MM.1S (cell line): Measurements from ENCODE around the gene TMEM132D.

Experiments used
- DNase-seq: peaks from one replicate; pipeline ENCODE4 v3.0.0-alpha.2; 2015
- H2AFZ ChIP-seq: fragments of 300-600 bp; sonication (generic); 2 replicates; pipeline ENCODE4 v1.6.0; 2016; ENCODE audit warnings: antibody characterized with exemption, low read length
- H3F3A ChIP-seq: fragments of 300-600 bp; sonication (generic); 2 replicates; pipeline ENCODE4 v1.6.1; 2016; ENCODE audit warnings: mild to moderate bottlenecking, antibody characterized with exemption, low read length, moderate library complexity, mixed read lengths; ENCODE audit not compliant: insufficient read depth
- H3K27ac ChIP-seq: fragments of 300-600 bp; sonication (generic); 2 replicates; pipeline ENCODE4 v1.5.1; 2016; ENCODE audit warnings: mild to moderate bottlenecking, low read length
- H3K27me3 ChIP-seq: fragments of 300-600 bp; sonication (generic); replicated peaks from 2 replicates; pipeline ENCODE4 v1.6.0; 2016; ENCODE audit warnings: low read length; ENCODE audit not compliant: insufficient read depth
- H3K36me3 ChIP-seq: fragments of 300-600 bp; sonication (generic); replicated peaks from 2 replicates; pipeline ENCODE4 v1.6.1; 2016; ENCODE audit warnings: mild to moderate bottlenecking, low read length, mixed read lengths; ENCODE audit not compliant: insufficient read depth
- H3K4me1 ChIP-seq: fragments of 300-600 bp; sonication (generic); 2 replicates; pipeline ENCODE4 v1.6.1; 2016; ENCODE audit warnings: low read length, mixed read lengths
- H3K4me2 ChIP-seq: fragments of 300-600 bp; sonication (generic); 2 replicates; pipeline ENCODE4 v1.6.0; 2016; ENCODE audit warnings: low read depth, low read length
- H3K4me3 ChIP-seq: fragments of 300-600 bp; sonication (generic); 2 replicates; pipeline ENCODE4 v1.5.1; 2016; ENCODE audit warnings: low read length, mixed read lengths
- H3K79me2 ChIP-seq: fragments of 300-600 bp; sonication (generic); 2 replicates; pipeline ENCODE4 v1.6.1; 2016; ENCODE audit warnings: mixed run types, low read length, mixed read lengths
- H3K9ac ChIP-seq: fragments of 300-600 bp; sonication (generic); 2 replicates; pipeline ENCODE4 v1.6.1; 2016; ENCODE audit warnings: low read length, mixed read lengths
- H3K9me2 ChIP-seq: fragments of 300-600 bp; sonication (generic); replicated peaks from 2 replicates; pipeline ENCODE4 v1.6.1; 2016; ENCODE audit warnings: mild to moderate bottlenecking, low read length, mixed read lengths; ENCODE audit not compliant: insufficient read depth
- H3K9me3 ChIP-seq: fragments of 300-600 bp; sonication (generic); replicated peaks from 2 replicates; pipeline ENCODE4 v1.6.1; 2016; ENCODE audit warnings: mild to moderate bottlenecking, low read length, mixed read lengths; ENCODE audit not compliant: insufficient read depth
- H4K20me1 ChIP-seq: fragments of 300-600 bp; sonication (generic); 2 replicates; pipeline ENCODE4 v1.6.1; 2016; ENCODE audit warnings: mild to moderate bottlenecking, low read length, moderate library complexity, mixed read lengths; ENCODE audit not compliant: insufficient read depth
- EZH2 ChIP-seq: fragments of 300-600 bp; sonication (generic); optimal IDR thresholded peaks from 2 replicates; pipeline ENCODE3; 2017; ENCODE audit warnings: low read depth, mild to moderate bottlenecking, antibody characterized with exemption, low read length, mixed read lengths
- EZH2phosphoT487 ChIP-seq: fragments of 300-600 bp; sonication (generic); IDR thresholded peaks from 2 replicates; pipeline ENCODE4 v1.6.1; 2018; ENCODE audit warnings: antibody characterized with exemption, low read length
- TF ChIP-seq, protein P1 (sequence below): fragments of 300-600 bp; sonication (generic); IDR thresholded peaks from 2 replicates; pipeline ENCODE4 v1.5.1; 2016; ENCODE audit warnings: antibody characterized with exemption, low read length, mixed read lengths

TMEM132D gene

DNA sequence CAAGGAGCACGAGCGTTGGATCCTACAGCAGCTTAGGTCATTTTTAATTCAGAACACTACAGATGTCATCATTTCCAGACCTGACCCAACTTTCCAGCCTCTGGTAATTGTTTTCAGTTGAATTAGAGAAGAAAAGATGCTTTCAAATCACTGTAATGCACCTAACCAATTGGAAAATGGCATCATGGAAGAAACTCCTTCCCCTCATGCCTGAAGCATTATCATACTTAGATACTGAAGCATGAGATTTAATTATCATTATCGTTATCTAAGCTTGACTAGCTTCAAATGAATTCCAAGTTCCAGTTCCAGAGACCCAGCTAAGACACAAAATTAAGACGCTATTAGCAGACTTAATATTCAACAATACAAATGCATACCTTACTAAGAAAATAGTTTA lies 299.3 kb downstream of the TMEM132D start:
- no peaks in the 10 kb centered on the region for H3K79me2 ChIP-seq
- no peaks in the 10 kb centered on the region for H3F3A ChIP-seq
- H2AFZ ChIP-seq: no peak overlapping the region
- H4K20me1 ChIP-seq: no peaks in the 10 kb centered on the region
- no peaks in the 10 kb centered on the region for H3K9me3 ChIP-seq
- no peak overlapping the region for H3K27ac ChIP-seq
- no peaks in the 10 kb centered on the region for H3K9me2 ChIP-seq
- no peak for DNase-seq
- H3K4me3 ChIP-seq: no peak overlapping the region
- H3K4me2 ChIP-seq: no peak overlapping the region
- no peaks in the 10 kb centered on the region for H3K4me1 ChIP-seq
- H3K9ac ChIP-seq: no peak overlapping the region
- TF ChIP-seq EZH2 (no peak), EZH2phosphoT487 (no peak)
- TF ChIP-seq, protein P1, sequence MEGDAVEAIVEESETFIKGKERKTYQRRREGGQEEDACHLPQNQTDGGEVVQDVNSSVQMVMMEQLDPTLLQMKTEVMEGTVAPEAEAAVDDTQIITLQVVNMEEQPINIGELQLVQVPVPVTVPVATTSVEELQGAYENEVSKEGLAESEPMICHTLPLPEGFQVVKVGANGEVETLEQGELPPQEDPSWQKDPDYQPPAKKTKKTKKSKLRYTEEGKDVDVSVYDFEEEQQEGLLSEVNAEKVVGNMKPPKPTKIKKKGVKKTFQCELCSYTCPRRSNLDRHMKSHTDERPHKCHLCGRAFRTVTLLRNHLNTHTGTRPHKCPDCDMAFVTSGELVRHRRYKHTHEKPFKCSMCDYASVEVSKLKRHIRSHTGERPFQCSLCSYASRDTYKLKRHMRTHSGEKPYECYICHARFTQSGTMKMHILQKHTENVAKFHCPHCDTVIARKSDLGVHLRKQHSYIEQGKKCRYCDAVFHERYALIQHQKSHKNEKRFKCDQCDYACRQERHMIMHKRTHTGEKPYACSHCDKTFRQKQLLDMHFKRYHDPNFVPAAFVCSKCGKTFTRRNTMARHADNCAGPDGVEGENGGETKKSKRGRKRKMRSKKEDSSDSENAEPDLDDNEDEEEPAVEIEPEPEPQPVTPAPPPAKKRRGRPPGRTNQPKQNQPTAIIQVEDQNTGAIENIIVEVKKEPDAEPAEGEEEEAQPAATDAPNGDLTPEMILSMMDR: no peak
- no peaks in the 10 kb centered on the region for H3K27me3 ChIP-seq
- H3K36me3 ChIP-seq: no peaks in the 10 kb centered on the region

DNA sequence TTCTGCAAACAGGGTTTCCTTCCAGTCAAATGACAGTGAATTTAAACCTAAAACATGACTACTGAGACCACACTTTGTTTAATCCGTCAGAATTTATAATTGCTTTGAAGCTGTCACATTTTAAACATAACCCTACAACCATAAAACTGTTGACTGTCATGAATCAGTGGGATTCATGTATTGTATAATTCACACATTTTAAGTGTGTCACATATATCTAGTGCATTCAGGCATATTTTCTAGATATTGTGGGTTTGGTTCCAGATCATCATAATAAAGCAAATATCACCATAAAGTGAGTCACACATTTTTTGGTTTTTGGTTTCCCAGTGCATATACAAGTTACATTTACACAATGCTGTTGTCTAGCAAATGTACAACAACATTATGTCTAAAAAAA lies 304.4 kb downstream of the TMEM132D start:
- H3K9ac ChIP-seq: no peak overlapping the region
- H3K79me2 ChIP-seq: no peaks in the 10 kb centered on the region

GRCh38 chr12:129594098-129594497 lies 309.7 kb downstream of the TMEM132D start:
- Histone ChIP-seq H2AFZ (no peak overlapping the region), H4K20me1 (no peaks in the 10 kb centered on the region), H3K4me2 (no peak overlapping the region), H3K36me3 (no peaks in the 10 kb centered on the region), H3K27ac (no peak overlapping the region), H3K9ac (no peak overlapping the region), H3K4me1 (no peaks in the 10 kb centered on the region), H3K27me3 (no peaks in the 10 kb centered on the region), H3K79me2 (no peaks in the 10 kb centered on the region), H3K9me3 (no peaks in the 10 kb centered on the region), H3F3A (no peaks in the 10 kb centered on the region), H3K4me3 (no peak overlapping the region), H3K9me2 (no peaks in the 10 kb centered on the region)
- TF ChIP-seq EZH2 (no peak), EZH2phosphoT487 (no peak)
- TF ChIP-seq, protein P1: no peak
- no peak for DNase-seq

More for the DNA sequence above, 304.4 kb downstream of the TMEM132D start:
- Histone ChIP-seq H3K4me1 (no peaks in the 10 kb centered on the region), H3K4me3 (no peak overlapping the region), H3K4me2 (no peak overlapping the region), H3K27me3 (no peaks in the 10 kb centered on the region), H3K9me2 (no peaks in the 10 kb centered on the region), H3K36me3 (no peaks in the 10 kb centered on the region), H2AFZ (no peak overlapping the region), H3F3A (no peaks in the 10 kb centered on the region), H3K27ac (no peak overlapping the region), H4K20me1 (no peaks in the 10 kb centered on the region), H3K9me3 (no peaks in the 10 kb centered on the region)
- TF ChIP-seq EZH2phosphoT487: no peak
- TF ChIP-seq EZH2: no peak
- DNase-seq: no peak

GRCh38 chr12:129592449-129592848 lies 311.4 kb downstream of the TMEM132D start:
- Histone ChIP-seq H3K27ac (no peak overlapping the region), H4K20me1 (no peaks in the 10 kb centered on the region), H3F3A (no peaks in the 10 kb centered on the region), H3K4me2 (no peak overlapping the region), H3K4me3 (no peak overlapping the region), H3K9ac (no peak overlapping the region), H3K27me3 (no peaks in the 10 kb centered on the region), H3K79me2 (no peaks in the 10 kb centered on the region), H3K9me3 (no peaks in the 10 kb centered on the region), H3K36me3 (no peaks in the 10 kb centered on the region), H3K9me2 (no peaks in the 10 kb centered on the region), H2AFZ (no peak overlapping the region), H3K4me1 (no peaks in the 10 kb centered on the region)
- no peak for DNase-seq
- TF ChIP-seq, protein P1: no peak
- no peak for TF ChIP-seq EZH2
- no peak for TF ChIP-seq EZH2phosphoT487
